ENCODE data around the gene MYRIP.

The MYRIP gene

GRCh38 chr3:39911465-39912309 is 102.3 kb downstream of the MYRIP start:
- no peak for TF ChIP-seq TSHZ2 (CRISPR knock-in tag; IDR thresholded peaks at IDR 0.05)
- no peak for TF ChIP-seq SNAI2 (CRISPR knock-in tag; IDR thresholded peaks at IDR 0.05)
- no peak for TF ChIP-seq ZFP30 (CRISPR knock-in tag; IDR thresholded peaks at IDR 0.05)
- TF ChIP-seq ZC3H10 (CRISPR knock-in tag; IDR thresholded peaks at IDR 0.05): no peak
- TF ChIP-seq ZNF70 (CRISPR knock-in tag; IDR thresholded peaks at IDR 0.05): no peak
- TF ChIP-seq, protein P1, sequence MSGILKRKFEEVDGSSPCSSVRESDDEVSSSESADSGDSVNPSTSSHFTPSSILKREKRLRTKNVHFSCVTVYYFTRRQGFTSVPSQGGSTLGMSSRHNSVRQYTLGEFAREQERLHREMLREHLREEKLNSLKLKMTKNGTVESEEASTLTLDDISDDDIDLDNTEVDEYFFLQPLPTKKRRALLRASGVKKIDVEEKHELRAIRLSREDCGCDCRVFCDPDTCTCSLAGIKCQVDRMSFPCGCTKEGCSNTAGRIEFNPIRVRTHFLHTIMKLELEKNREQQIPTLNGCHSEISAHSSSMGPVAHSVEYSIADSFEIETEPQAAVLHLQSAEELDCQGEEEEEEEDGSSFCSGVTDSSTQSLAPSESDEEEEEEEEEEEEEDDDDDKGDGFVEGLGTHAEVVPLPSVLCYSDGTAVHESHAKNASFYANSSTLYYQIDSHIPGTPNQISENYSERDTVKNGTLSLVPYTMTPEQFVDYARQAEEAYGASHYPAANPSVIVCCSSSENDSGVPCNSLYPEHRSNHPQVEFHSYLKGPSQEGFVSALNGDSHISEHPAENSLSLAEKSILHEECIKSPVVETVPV (CRISPR knock-in tag; IDR thresholded peaks at IDR 0.05): no peak
- TF ChIP-seq TCF4 (CRISPR knock-in tag; IDR thresholded peaks at IDR 0.05; ENCODE audit: borderline replicate concordance): no peak
- TF ChIP-seq ZNF8 (CRISPR knock-in tag; IDR thresholded peaks at IDR 0.05): no peak
- TF ChIP-seq, protein P2, sequence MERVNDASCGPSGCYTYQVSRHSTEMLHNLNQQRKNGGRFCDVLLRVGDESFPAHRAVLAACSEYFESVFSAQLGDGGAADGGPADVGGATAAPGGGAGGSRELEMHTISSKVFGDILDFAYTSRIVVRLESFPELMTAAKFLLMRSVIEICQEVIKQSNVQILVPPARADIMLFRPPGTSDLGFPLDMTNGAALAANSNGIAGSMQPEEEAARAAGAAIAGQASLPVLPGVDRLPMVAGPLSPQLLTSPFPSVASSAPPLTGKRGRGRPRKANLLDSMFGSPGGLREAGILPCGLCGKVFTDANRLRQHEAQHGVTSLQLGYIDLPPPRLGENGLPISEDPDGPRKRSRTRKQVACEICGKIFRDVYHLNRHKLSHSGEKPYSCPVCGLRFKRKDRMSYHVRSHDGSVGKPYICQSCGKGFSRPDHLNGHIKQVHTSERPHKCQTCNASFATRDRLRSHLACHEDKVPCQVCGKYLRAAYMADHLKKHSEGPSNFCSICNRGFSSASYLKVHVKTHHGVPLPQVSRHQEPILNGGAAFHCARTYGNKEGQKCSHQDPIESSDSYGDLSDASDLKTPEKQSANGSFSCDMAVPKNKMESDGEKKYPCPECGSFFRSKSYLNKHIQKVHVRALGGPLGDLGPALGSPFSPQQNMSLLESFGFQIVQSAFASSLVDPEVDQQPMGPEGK (CRISPR knock-in tag; IDR thresholded peaks at IDR 0.05; ENCODE audit: borderline replicate concordance): no peak
- TF ChIP-seq CREB5 (CRISPR knock-in tag; IDR thresholded peaks at IDR 0.05; ENCODE audit: low read depth): no peak
- TF ChIP-seq PPARA (CRISPR knock-in tag; IDR thresholded peaks at IDR 0.05; ENCODE audit: borderline replicate concordance): no peak
- TF ChIP-seq, protein P3, sequence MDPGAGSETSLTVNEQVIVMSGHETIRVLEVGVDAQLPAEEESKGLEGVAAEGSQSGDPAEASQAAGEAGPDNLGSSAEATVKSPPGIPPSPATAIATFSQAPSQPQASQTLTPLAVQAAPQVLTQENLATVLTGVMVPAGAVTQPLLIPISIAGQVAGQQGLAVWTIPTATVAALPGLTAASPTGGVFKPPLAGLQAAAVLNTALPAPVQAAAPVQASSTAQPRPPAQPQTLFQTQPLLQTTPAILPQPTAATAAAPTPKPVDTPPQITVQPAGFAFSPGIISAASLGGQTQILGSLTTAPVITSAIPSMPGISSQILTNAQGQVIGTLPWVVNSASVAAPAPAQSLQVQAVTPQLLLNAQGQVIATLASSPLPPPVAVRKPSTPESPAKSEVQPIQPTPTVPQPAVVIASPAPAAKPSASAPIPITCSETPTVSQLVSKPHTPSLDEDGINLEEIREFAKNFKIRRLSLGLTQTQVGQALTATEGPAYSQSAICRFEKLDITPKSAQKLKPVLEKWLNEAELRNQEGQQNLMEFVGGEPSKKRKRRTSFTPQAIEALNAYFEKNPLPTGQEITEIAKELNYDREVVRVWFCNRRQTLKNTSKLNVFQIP (CRISPR knock-in tag; IDR thresholded peaks at IDR 0.05; ENCODE audit: borderline replicate concordance, low read depth): no peak
- TF ChIP-seq OSR1 (CRISPR knock-in tag; IDR thresholded peaks at IDR 0.05): no peak
- no peak for TF ChIP-seq BACH2 (CRISPR knock-in tag; IDR thresholded peaks at IDR 0.05; ENCODE audit: borderline replicate concordance)
- no peak for TF ChIP-seq TOX (CRISPR knock-in tag; IDR thresholded peaks at IDR 0.05; ENCODE audit: borderline replicate concordance)
- TF ChIP-seq ARNTL (CRISPR knock-in tag; IDR thresholded peaks at IDR 0.05; ENCODE audit: borderline replicate concordance, low read depth): no peak
- TF ChIP-seq ZNF565 (CRISPR knock-in tag; conservative IDR thresholded peaks at IDR 0.05; ENCODE audit: low read depth): no peak
- TF ChIP-seq RARB (CRISPR knock-in tag; IDR thresholded peaks at IDR 0.05): no peak
- peak; percentile 42 for ATAC-seq

DNA sequence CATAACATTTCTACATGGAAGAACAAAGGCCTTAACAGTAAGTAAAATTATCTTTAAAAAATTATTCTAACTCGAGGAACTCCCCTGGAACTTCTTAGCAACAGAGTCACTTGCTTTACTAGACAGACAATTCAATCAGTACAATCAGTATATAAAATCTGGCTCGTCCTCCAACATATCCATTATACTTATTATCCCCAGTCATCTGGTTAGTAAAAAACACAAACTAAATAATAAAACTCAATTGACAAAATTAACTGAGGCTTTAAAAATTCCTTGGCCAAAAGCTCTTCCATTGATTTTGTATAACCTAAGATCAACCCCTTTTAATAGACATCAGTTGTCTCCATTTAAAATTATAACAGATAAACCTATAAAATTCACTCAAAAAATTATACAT is 105.6 kb downstream of the MYRIP start:
- peak; percentile 62; the same call in 1 of the 2 replicates for TF ChIP-seq TCF4 (CRISPR knock-in tag; IDR thresholded peaks at IDR 0.05; ENCODE audit: borderline replicate concordance)
- TF ChIP-seq, protein P1 (CRISPR knock-in tag; IDR thresholded peaks at IDR 0.05): peak; percentile 61; the same call in 1 of the 2 replicates
- no peak for TF ChIP-seq ZFP30 (CRISPR knock-in tag; IDR thresholded peaks at IDR 0.05)
- no peak for TF ChIP-seq GLIS3 (CRISPR knock-in tag; IDR thresholded peaks at IDR 0.05)
- peak; percentile 38; the same call in 1 of the 2 replicates for TF ChIP-seq CREB5 (CRISPR knock-in tag; IDR thresholded peaks at IDR 0.05; ENCODE audit: low read depth)
- TF ChIP-seq ISL1 (CRISPR knock-in tag; IDR thresholded peaks at IDR 0.05): peak; percentile 96
- no peak for ATAC-seq
